Fibroblast of the aortic adventitia (primary cell): Measurements from ENCODE around the gene ATP6V0D1. TPM values are rescaled to one million over a fixed set of nuclear protein-coding genes. Genes with fewer than 3 reads are reported as not detected.

ENCODE experiments used
- DNase-seq: peaks from one replicate; pipeline ENCODE4 v3.0.0-alpha.2; 2010; ENCODE audit warnings: low read depth
- H3K4me3 ChIP-seq: 2 replicates; pipeline ENCODE4 v1.5.1; 2011; ENCODE audit warnings: low read depth, mild to moderate bottlenecking, control low read depth, low read length, moderate library complexity
- total RNA-seq: library from RNA; depleted of rRNA; stranded (reverse); fragments of >200 nt; gene quantifications from 2 replicates; pipeline ENCODE4 v1.2.3, GENCODE V29; 2012; ENCODE audit warnings: low replicate concordance
- TF ChIP-seq, protein P1 (sequence below): IDR thresholded peaks from 2 replicates; pipeline ENCODE4 v1.5.1; 2011; ENCODE audit warnings: mild to moderate bottlenecking, low read length, control low read depth, inconsistent platforms; ENCODE audit not compliant: insufficient read depth

Gene ATP6V0D1
- total RNA-seq, 1 donor: 114 TPM

DNA sequence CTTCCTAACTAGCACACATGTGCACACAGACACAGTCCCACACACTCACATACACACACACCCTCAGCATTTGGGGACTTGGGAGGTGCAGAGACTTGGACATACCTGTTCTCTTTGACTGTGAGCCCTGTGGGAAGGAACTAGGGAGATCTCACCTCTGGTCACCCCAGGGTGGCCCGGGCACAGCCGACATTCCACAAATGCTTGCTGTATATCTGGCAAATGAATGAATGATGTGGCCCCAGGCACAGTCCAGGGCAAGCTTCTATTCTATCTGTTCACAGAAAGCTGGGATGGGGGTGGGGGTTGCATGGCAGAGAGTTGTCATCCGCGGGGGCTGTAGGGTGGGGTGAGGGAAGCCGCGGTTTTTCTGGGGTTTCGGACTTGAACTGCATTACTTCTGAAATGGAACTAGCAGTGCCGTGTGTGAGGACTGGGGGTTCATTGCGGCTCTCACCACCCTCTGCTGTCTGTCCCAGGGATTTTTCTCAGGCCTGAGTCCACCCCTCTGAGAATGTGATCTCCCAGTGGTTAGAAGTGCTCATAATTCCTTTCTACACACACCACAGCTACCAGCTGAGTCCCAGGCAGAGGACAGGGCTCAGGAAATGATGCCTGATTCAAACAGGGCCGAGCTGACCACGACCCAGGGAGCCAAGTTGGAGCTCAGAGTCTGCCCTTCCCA lies 44.4 kb upstream of the ATP6V0D1 start:
- H3K4me3 ChIP-seq: no peak overlapping the region
- TF ChIP-seq, protein P1, sequence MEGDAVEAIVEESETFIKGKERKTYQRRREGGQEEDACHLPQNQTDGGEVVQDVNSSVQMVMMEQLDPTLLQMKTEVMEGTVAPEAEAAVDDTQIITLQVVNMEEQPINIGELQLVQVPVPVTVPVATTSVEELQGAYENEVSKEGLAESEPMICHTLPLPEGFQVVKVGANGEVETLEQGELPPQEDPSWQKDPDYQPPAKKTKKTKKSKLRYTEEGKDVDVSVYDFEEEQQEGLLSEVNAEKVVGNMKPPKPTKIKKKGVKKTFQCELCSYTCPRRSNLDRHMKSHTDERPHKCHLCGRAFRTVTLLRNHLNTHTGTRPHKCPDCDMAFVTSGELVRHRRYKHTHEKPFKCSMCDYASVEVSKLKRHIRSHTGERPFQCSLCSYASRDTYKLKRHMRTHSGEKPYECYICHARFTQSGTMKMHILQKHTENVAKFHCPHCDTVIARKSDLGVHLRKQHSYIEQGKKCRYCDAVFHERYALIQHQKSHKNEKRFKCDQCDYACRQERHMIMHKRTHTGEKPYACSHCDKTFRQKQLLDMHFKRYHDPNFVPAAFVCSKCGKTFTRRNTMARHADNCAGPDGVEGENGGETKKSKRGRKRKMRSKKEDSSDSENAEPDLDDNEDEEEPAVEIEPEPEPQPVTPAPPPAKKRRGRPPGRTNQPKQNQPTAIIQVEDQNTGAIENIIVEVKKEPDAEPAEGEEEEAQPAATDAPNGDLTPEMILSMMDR: peak; percentile 38
- no peak for DNase-seq

DNA sequence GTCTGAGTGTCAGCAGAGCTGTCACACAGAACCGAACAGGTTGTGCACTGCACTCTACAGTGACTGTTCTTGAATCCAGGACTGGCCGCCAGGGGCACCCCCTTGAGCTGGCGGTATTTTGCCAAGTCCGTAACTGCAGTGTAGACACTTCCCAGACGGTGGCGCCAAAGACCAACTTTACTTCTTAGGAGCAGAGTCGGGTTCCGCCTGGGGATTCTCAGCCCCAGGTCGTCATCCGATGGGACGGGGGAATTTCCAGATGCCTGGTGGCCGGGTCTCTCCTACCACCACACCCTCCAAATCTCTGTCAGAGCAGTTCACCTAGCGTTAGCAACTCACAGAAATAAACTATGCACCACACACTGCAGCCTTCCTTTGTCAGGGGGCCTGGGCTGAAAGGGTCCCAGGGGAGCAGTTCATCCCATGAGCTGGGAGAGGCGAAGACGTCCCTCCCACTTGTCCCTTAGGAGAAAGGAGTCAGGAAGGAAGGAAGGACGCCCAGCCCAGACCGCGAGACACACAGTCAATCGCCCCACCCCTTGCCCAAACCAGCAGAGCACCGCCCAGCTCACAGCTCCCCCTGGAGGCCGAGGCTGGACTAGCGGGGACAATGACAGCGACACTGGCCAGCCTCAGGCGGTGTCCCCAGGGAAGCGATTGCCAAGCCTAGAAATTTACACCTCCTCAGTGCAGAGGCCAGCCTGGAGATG lies 40.3 kb upstream of the ATP6V0D1 start:
- TF ChIP-seq, protein P1: peak; percentile 100
- DNase-seq: peak; percentile 97
- H3K4me3 ChIP-seq: peak overlapping the region; percentile 69

DNA sequence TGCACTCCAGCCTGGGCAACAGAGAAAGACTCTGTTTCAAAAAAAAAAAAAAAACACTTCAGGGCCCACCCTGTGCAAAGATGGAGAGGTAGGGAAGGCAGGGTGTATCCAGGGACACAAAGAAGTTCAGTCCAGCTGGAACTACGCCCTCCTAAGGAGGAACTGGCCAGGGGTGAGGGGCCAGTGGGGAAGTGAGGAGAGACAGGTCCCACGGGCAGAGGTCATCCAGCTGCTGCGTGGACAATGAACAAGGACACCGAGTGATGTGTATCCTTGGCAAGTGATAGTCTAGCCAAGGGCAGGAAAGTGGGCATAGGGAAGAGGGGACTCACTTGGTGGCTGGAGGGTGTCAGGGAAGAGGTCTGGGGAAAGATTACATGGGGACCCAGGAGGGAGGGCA lies 38.3 kb upstream of the ATP6V0D1 start:
- TF ChIP-seq, protein P1: no peak
- no peak overlapping the region for H3K4me3 ChIP-seq
- no peak for DNase-seq

DNA sequence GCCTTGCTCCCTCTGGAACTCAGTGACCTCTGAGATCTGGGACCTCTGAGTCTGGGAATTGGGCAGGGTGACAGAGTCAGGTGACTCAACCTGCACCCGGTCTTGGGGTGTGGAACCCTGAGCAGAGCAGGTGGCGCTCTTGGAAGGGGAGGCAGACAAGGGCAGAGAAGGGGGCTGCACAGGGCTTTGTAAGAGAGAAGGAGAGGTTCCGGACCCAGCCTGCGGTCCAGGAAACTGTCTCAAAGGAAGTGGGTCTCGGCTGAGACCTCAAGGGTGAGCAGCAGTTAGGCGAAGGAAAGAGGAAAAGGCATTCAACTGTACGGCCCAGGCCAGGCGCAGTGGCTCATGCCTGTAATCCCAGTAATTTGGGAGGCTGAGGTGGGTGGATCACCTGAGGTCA lies 37.7 kb upstream of the ATP6V0D1 start:
- no peak for DNase-seq
- TF ChIP-seq, protein P1: no peak

DNA sequence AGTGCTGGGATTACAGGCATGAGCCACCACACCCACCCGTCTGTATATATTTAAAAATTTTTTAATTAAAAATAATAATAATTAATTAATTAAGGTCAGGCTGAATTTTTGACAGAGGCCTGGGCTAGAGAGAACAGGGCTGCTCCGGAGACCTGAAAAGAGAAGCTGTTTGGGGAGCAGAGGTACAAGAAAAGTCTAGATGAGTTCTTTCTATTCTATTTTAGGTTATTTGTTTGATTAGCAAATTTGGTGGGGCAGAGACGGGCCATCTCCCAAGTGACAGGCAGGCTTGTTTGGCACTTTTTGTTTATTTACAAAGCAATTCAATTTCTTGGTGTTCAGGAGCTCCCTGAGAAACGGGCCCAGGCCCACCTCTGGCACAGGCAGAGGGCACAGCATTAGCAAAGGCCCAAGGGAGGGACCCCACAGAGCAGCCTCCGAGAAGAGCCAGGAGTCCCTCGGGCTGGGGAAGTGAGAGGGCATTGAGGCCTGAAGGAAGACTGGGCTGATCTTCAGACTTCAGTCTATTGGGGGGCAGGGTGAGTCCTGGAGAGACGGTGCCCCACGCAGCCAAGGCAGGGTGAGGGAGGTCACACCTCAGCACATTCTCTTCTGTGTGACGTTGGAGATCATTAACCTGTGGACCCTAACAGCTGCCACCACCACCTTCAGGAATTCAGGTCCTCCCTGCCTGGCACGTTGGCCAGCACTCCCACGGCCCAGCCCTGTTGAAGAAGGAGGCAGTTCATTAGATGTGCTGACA lies 36.9 kb upstream of the ATP6V0D1 start:
- TF ChIP-seq, protein P1: no peak
- DNase-seq: no peak

More for the DNA sequence above, 37.7 kb upstream of the ATP6V0D1 start:
- no peak overlapping the region for H3K4me3 ChIP-seq

DNA sequence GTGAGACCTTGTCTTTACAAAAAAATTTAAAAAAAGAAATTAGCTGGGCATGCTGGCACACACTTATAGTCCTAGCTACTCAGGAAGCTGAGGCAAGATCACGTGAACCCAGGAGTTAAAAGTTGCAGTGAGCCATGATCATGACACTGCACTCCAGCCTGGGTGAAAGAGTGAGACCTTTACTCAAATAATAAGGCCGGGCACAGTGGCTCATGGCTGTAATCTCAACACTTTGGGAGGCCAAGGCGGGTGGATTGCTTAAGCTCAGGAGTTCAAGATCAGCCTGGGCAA lies 36.1 kb upstream of the ATP6V0D1 start:
- H3K4me3 ChIP-seq: no peak overlapping the region
- TF ChIP-seq, protein P1: no peak
- no peak for DNase-seq

More for the DNA sequence above, 36.9 kb upstream of the ATP6V0D1 start:
- H3K4me3 ChIP-seq: no peak overlapping the region
